ENCODE results near the gene PTCD3. TPM values are rescaled to one million over a fixed set of nuclear protein-coding genes. Genes with fewer than 3 reads are reported as not detected.
A peak's percentile ranks its signal among the peaks of the same experiment; 100 is the strongest.

PTCD3 gene
- total RNA-seq, 2 experiments from 2014 or later, result 136 to 139 TPM

DNA sequence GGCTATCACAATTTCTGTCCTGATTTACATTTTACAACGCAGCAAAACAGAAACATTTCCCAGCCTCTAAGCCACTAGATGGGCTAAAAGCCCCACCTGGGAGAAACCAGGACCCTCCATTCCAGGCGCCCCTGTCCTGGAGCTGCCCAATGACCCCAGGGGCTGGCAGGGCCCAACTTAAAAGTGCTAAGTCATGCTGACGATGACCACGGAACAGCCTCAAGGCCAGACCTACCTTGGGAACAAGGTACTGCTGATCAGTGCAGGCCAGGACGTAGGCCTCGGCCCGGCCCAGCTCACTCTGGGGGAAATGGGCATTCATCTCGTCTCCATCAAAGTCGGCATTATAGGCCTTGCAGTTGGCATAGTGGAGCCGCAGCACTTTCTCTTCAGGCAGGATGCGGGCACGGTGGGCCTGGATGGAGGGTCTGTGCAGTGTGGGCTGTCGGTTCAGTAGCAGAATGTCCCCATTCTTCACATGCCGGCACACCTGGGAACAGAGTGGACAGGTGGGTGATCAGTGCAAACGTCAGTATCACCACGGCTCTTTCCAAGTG is 36.2 kb upstream of the PTCD3 start:
- Mint-ChIP-seq H3K4me3 (no peak overlapping the region), H3K9me3 (ENCODE audit: insufficient read depth) (peaks cover 7% of the 10 kb centered on the region), H3K36me3 (ENCODE audit: low read depth) (peaks cover 76% of the 10 kb centered on the region), H3K4me1 (ENCODE audit: low read depth) (peaks cover 48% of the 10 kb centered on the region), H3K27ac (no peak overlapping the region), H3K27me3 (ENCODE audit: low read depth) (no peaks in the 10 kb centered on the region)
- POLR2A ChIA-PET, result no interaction called here
- CTCF ChIA-PET, result interaction anchor here (6.7 to 8.8 kb wide), 2 partner anchors 10 to 243 kb away, joined by 51 to 57 read pairs; no protein-coding TSS in a partner anchor
- ATAC-seq (no peak), DNase-seq (no peak)

DNA sequence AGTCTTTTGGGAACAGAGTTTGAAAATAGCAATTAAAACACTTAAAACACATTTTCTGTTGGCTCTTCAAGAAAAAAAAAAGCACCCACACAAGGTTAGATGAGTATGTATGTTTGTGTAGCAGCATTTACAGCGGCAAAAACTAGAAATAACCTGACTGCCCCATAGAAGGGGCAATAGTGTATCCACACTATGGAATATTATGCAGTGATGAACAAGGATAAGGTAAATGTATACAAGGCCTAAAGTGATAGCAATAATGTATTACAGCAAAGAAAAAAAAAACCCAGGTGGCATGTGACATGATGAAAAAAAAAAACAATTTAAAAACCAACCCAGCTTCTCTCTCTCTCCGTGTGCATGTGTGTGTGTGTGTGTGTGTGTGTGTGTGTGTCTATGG is 35.2 kb upstream of the PTCD3 start:
- H3K9me3 Mint-ChIP-seq (ENCODE audit: insufficient read depth), result peaks cover 7% of the 10 kb centered on the region
- ChIA-PET CTCF (interaction anchor here (1.3 to 8.8 kb wide), 5 partner anchors 9 to 244 kb away, joined by 3 to 57 read pairs (median 5); partner anchors contain the start of gene ST3GAL5), POLR2A (no interaction called here)
- H3K27me3 Mint-ChIP-seq (ENCODE audit: low read depth), result no peaks in the 10 kb centered on the region
- no peak for ATAC-seq
- DNase-seq, result no peak
- H3K27ac Mint-ChIP-seq, result no peak overlapping the region
- no peak overlapping the region for H3K4me3 Mint-ChIP-seq
- H3K4me1 Mint-ChIP-seq (ENCODE audit: low read depth), result peaks cover 48% of the 10 kb centered on the region
- peaks cover 70% of the 10 kb centered on the region for H3K36me3 Mint-ChIP-seq (ENCODE audit: low read depth)

DNA sequence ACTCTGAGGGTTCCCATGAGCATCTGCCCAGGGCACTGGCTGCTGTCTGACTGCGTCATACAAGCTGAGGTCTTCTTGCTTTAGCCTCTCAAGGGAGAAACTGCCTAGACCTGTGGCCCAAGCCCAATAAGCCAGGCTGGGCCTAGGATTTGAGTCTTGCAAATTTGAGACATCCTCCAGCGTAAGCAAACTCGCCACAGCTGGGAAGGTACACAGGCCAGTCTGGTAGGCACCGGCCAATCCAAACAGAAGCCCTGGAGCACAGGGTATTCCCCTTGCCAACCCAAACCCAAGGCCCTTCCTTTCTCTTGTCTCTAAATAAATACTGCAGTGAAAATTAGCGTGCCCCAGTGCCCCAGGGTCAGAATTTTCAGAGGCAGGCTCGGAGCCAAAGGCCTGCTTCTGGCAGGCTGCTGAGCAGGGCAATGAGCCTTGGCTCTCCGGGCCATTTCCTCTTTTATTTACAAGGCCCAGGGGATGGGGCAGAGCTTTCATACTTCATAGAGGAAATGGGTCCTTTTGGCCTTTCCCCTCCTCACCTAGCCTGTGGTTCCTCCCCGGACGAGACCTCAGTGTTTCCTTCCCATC is 33.7 kb upstream of the PTCD3 start:
- Mint-ChIP-seq H3K4me1 (ENCODE audit: low read depth) (peaks cover 47% of the 10 kb centered on the region), H3K4me3 (no peak overlapping the region), H3K36me3 (ENCODE audit: low read depth) (peaks cover 66% of the 10 kb centered on the region), H3K9me3 (ENCODE audit: insufficient read depth) (peaks cover 7% of the 10 kb centered on the region), H3K27ac (peak overlapping the region; percentile 72), H3K27me3 (ENCODE audit: low read depth) (no peaks in the 10 kb centered on the region)
- ChIA-PET POLR2A (interaction anchor here (0.7 kb wide), 1 partner anchor 160 kb away, joined by 3 read pairs; no protein-coding TSS in a partner anchor), CTCF (interaction anchor here (1.9 to 6.7 kb wide), 2 partner anchors 36 to 245 kb away, joined by 4 to 51 read pairs; no protein-coding TSS in a partner anchor)
- ATAC-seq (no peak), DNase-seq (no peak)

DNA sequence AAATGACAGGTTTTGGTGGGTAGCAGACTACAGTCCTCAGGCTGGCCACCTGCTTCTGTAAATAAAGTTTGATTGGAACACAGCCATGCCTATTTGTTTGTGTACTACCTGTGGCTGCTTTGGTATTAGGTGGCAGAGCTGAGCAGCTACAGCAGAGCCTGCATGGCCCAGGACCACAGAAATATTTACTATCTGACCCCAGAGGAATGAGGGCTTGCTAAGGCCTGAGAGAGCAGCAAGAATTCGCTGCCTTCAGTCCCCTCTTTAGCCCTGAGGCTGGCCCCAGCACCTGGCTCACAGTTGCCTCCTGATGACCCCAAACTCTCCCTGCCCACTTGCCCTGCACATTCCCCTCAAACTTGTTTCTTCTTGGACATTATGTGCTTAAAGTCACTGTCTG is 32.8 kb upstream of the PTCD3 start:
- Mint-ChIP-seq H3K4me1 (ENCODE audit: low read depth) (peaks cover 49% of the 10 kb centered on the region), H3K36me3 (ENCODE audit: low read depth) (peaks cover 68% of the 10 kb centered on the region), H3K9me3 (ENCODE audit: insufficient read depth) (peaks cover 7% of the 10 kb centered on the region), H3K27me3 (ENCODE audit: low read depth) (no peaks in the 10 kb centered on the region), H3K27ac (peak overlapping the region; percentile 13), H3K4me3 (no peak overlapping the region)
- DNase-seq (no peak), ATAC-seq (no peak)
- ChIA-PET CTCF (interaction anchor here (6.7 kb wide), 1 partner anchor 246 kb away, joined by 51 read pairs; no protein-coding TSS in a partner anchor), POLR2A (no interaction called here)

DNA sequence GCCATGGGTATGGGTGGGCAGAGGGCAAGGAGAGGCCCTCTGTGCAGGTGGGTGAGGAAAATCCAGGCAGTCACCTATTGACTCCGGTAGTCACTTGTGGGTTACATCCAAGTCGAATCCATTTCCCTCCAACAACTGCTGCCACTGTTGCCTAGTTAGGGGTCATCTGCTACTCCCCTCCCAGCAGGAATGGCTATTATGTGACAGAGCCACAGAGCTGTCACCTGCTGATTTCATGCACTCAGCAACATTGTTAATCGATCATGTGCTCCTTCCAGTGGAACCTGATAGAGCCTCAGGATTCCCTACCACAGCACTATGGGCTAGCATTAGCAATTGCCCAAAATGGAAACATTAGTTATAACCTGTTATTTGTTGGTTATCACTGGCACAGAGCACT is 31.8 kb upstream of the PTCD3 start:
- peaks cover 71% of the 10 kb centered on the region for H3K36me3 Mint-ChIP-seq (ENCODE audit: low read depth)
- no peak overlapping the region for H3K27ac Mint-ChIP-seq
- POLR2A ChIA-PET, result no interaction called here
- no peak overlapping the region for H3K4me3 Mint-ChIP-seq
- CTCF ChIA-PET, result interaction anchor here (0.8 to 11.8 kb wide), 2 partner anchors 38 to 245 kb away, joined by 5 to 442 read pairs; no protein-coding TSS in a partner anchor
- DNase-seq (no peak), ATAC-seq (no peak)
- no peaks in the 10 kb centered on the region for H3K27me3 Mint-ChIP-seq (ENCODE audit: low read depth)
- H3K9me3 Mint-ChIP-seq (ENCODE audit: insufficient read depth), result peaks cover 7% of the 10 kb centered on the region
- peaks cover 49% of the 10 kb centered on the region for H3K4me1 Mint-ChIP-seq (ENCODE audit: low read depth)

DNA sequence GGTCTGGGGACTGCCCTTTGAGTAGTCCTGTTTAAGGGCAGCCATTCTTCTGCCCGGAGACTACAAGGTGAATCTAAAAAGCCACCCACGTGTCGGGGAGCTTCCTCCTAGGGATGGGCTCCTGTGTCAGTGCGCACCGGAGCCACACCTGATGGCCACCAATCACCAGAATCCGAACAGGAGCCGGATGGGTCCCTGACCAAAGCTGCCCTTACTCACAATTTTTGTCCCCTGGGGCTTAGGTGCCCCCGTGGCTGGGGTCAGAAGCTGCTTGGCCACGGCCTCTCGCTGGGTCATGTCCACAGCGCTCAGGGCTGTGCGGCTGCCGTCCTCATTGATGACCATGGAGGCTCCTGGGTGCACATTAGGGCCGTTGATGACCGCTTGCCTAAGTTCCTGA is 31.2 kb upstream of the PTCD3 start:
- POLR2A ChIA-PET, result no interaction called here
- CTCF ChIA-PET, result interaction anchor here (0.8 to 11.8 kb wide), 2 partner anchors 39 to 246 kb away, joined by 5 to 442 read pairs; no protein-coding TSS in a partner anchor
- Mint-ChIP-seq H3K4me1 (ENCODE audit: low read depth) (peaks cover 52% of the 10 kb centered on the region), H3K27ac (no peak overlapping the region), H3K27me3 (ENCODE audit: low read depth) (no peaks in the 10 kb centered on the region), H3K9me3 (ENCODE audit: insufficient read depth) (peaks cover 7% of the 10 kb centered on the region), H3K4me3 (no peak overlapping the region), H3K36me3 (ENCODE audit: low read depth) (peaks cover 68% of the 10 kb centered on the region)
- DNase-seq (no peak), ATAC-seq (no peak)

DNA sequence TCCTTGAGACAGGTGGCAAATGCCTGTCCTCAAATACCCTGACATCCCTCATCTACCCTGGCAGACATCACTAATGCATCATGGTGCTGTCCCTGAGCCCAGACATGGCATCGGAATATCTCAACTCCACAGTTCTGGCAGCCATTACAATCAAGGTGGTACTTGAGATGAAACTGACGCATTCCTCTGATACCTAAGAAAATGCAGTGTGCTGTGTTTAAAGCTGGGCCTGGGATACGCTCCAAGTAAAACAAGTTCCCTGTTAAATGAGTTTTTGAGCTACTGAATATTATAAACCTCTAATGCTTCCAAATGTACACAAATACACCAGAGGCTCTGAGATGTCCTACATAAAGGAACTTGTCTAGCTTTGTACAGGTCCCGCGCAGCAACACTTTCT is 30.1 kb upstream of the PTCD3 start:
- ATAC-seq, result no peak
- CTCF ChIA-PET, result interaction anchor here (0.6 to 11.8 kb wide), 4 partner anchors 40 to 247 kb away, joined by 3 to 442 read pairs (median 116); partner anchors contain the start of gene ST3GAL5

DNA sequence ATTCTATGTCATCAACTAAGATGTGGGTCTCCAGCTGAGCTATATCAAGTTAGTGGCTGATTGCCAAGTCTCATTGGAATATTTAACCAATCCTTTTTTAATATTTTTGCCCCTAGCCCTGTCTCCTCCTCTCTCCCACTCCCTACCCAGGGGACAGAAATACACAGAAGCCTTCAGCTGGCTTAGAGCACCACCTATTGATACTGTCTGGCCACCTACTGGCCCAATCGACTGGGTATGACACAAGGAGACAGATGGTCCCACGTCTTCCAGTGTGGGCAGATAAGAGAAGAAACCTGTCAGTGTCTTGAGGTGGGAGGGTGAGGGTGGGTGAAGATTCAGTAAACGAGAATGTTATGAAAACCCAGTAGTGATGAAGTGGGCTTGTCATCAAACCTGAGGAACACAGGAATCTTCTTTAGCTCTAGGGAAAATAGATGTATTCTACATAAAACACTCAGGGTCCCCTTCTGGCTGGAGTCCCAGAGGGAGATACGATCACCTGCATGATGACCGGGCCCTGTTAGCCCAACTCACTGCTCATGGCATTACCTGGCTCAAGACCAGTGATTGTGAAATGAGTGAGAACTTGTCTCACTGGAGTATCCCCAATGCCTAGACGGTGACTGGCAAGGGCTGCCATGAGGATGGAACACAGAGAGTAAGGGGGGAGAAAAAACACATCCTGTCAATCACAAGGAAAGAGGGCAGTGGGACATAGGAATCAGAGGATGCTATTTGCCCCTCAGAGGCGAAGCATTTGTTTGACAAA is 27.1 kb upstream of the PTCD3 start:
- Mint-ChIP-seq H3K27ac (peak overlapping the region; percentile 44), H3K36me3 (ENCODE audit: low read depth) (peaks cover 49% of the 10 kb centered on the region), H3K27me3 (ENCODE audit: low read depth) (no peaks in the 10 kb centered on the region), H3K4me3 (no peak overlapping the region), H3K9me3 (ENCODE audit: insufficient read depth) (no peaks in the 10 kb centered on the region), H3K4me1 (ENCODE audit: low read depth) (peaks cover 41% of the 10 kb centered on the region)
- ChIA-PET CTCF (interaction anchor here (0.7 to 11.8 kb wide), 46 partner anchors 10 to 749 kb away, joined by 3 to 442 read pairs (median 6); partner anchors contain the start of genes ATOH8, POLR1A, PTCD3 and ST3GAL5), POLR2A (interaction anchor here (1.0 to 2.2 kb wide), 4 partner anchors 42 to 251 kb away, joined by 3 to 11 read pairs (median 6); partner anchors contain the start of gene ST3GAL5)
- DNase-seq (peak; percentile 59), ATAC-seq (no peak)

More for the DNA sequence above, 30.1 kb upstream of the PTCD3 start:
- no peak for DNase-seq
- H3K4me1 Mint-ChIP-seq (ENCODE audit: low read depth), result peaks cover 59% of the 10 kb centered on the region
- no peaks in the 10 kb centered on the region for H3K27me3 Mint-ChIP-seq (ENCODE audit: low read depth)
- H3K27ac Mint-ChIP-seq, result no peak overlapping the region
- POLR2A ChIA-PET, result no interaction called here
- H3K36me3 Mint-ChIP-seq (ENCODE audit: low read depth), result peaks cover 68% of the 10 kb centered on the region
- peaks cover 3% of the 10 kb centered on the region for H3K9me3 Mint-ChIP-seq (ENCODE audit: insufficient read depth)
- no peak overlapping the region for H3K4me3 Mint-ChIP-seq

DNA sequence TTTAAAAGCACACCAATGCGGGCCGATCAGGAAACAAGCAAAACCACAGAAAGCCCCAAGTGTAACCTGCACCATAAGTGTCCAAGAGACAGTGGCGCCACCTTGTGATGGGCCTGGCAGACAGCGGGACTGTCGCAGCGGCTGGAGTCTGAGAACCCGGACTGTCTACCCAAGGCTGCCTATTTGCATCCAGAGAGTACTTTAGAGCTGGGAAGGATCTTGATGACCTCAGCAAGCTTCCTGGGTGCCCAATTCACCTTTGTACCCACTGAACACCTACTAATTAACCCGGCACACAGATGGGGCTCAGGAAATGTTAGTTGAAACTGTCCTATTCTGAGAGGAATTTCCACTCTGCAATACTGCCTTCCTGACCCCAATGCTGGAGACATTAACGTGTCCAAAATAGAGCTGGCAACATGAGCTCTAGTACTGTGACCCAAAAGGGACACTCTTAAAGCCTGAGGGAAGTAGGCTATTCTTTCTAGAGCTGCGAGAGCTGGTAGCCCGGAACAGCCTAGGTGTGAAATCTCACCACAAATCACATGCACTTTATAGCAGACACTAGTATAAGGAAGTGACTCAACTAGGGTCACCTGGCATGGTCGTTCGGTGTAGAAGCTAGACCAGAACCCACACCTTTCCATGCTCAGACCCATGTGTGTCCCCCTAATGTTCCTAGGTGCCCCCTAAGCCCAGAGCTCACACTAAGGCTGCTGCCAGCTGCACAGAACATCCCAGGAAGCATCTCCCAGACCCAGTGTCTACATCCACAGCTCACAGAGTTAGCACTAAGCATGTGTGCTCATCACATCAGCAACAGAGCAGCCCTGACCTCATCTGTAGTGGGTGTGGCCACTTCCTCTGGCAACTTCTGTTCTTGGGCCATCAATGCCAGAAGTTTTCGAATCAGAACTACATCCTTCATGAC is 25.8 kb upstream of the PTCD3 start:
- Mint-ChIP-seq H3K4me3 (no peak overlapping the region), H3K27ac (peak overlapping the region; percentile 88), H3K36me3 (ENCODE audit: low read depth) (peaks cover 46% of the 10 kb centered on the region), H3K27me3 (ENCODE audit: low read depth) (no peaks in the 10 kb centered on the region), H3K9me3 (ENCODE audit: insufficient read depth) (no peaks in the 10 kb centered on the region), H3K4me1 (ENCODE audit: low read depth) (peaks cover 41% of the 10 kb centered on the region)
- ChIA-PET CTCF (interaction anchor here (0.6 to 11.8 kb wide), 48 partner anchors 8 to 748 kb away, joined by 3 to 442 read pairs (median 6); partner anchors contain the start of genes ATOH8, POLR1A, PTCD3 and ST3GAL5), POLR2A (interaction anchor here (0.8 to 2.2 kb wide), 7 partner anchors 13 to 252 kb away, joined by 3 to 11 read pairs (median 6); partner anchors contain the start of genes POLR1A, PTCD3 and ST3GAL5)
- DNase-seq, result peak; percentile 90
- ATAC-seq, result peak; percentile 88

DNA sequence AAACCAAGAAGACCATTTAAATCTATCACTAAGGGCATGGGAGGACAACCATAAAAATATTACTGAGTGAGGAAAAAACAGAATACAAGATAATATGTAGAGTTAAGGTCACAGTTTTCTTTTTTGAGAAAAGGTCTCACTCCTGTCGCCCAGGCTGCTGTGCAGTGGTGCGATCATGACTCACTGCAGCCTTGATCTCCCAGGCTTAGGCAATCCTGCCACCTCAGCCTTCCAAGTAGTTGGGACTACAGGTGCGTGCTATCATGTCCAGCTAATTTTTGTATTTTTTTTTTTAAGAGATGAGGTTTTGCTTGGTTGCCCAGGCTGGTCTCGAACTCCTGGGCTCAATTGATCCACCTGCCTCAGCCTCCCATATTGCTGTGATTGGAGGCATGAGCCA is 24.3 kb upstream of the PTCD3 start:
- DNase-seq, result no peak
- CTCF ChIA-PET, result interaction anchor here (0.6 to 11.8 kb wide), 4 partner anchors 10 to 253 kb away, joined by 3 to 442 read pairs (median 46); partner anchors contain the start of gene ST3GAL5
- Mint-ChIP-seq H3K4me1 (ENCODE audit: low read depth) (peaks cover 41% of the 10 kb centered on the region), H3K27ac (peak overlapping the region; percentile 88), H3K4me3 (no peak overlapping the region), H3K36me3 (ENCODE audit: low read depth) (peaks cover 44% of the 10 kb centered on the region), H3K9me3 (ENCODE audit: insufficient read depth) (no peaks in the 10 kb centered on the region), H3K27me3 (ENCODE audit: low read depth) (no peaks in the 10 kb centered on the region)
- POLR2A ChIA-PET, result interaction anchor here (0.6 kb wide), 1 partner anchor 462 kb away, joined by 3 read pairs; no protein-coding TSS in a partner anchor
- ATAC-seq, result no peak
